ENCODE results near the gene FTH1.

DNA sequence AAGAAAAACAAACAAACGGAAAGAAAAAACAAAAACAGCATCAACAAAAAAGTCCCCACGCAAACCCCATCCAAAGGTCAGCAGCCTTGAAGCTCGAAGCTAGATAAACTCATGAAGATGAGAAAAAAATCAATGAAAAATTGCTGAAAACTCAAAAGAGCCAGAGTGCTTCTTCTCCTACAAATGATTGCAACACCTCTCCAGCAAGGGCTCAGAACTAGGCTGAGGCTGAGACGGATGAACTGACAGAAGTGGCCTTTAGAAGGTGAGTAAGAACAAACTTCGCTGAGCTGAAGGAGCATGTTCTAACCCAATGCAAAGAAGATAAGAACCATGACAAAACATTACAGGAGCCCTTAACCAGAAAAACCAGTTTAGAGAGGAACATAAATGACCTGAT, 18.4 kb upstream of the FTH1 start:
- TF ChIP-seq EZH2 (IDR thresholded peaks at IDR 0.05; ENCODE audit: borderline replicate concordance, low read depth, low read length, poor library complexity, severe bottlenecking), result no peak
- no peak for TF ChIP-seq CTCF (conservative IDR thresholded peaks at IDR 0.05; ENCODE audit: low read depth, low read length)
